Activated CD8-positive, alpha-beta memory T cell treated with anti-CD3 and anti-CD28 coated beads, Interleukin-2, amount 50 U/mL, for 24 hours (primary cell): ENCODE results near the gene UNK.
"Not testable (repeated sequence)": the region's sequence is repeated elsewhere in the genome, so short reads cannot be mapped to it uniquely, and the experiment has no call there.

Experiments
- DNase-seq: peaks from one replicate; pipeline ENCODE4 v3.0.0-alpha.2; 2020; ENCODE audit errors: extremely low read depth

UNK gene

GRCh38 chr17:75754378-75755204 is 30.0 kb upstream of the UNK start:
- no peak for DNase-seq

GRCh38 chr17:75755205-75755901 is 29.3 kb upstream of the UNK start:
- no peak for DNase-seq

- DNase-seq = no peak
Measured at GRCh38 chr17:75755990-75756389, 28.6 kb upstream of the UNK start.

- DNase-seq = no peak
Measured at GRCh38 chr17:75756451-75757085, 28.0 kb upstream of the UNK start.

- DNase-seq = no peak
Measured at GRCh38 chr17:75757086-75757681, 27.4 kb upstream of the UNK start.

- no peak for DNase-seq
Measured at GRCh38 chr17:75758131-75758905, 26.3 kb upstream of the UNK start.

GRCh38 chr17:75759457-75759856 is 25.1 kb upstream of the UNK start:
- no peak for DNase-seq

GRCh38 chr17:75759978-75760640 is 24.5 kb upstream of the UNK start:
- DNase-seq = not testable (repeated sequence)

- no peak for DNase-seq
Measured at GRCh38 chr17:75762513-75763268, 21.9 kb upstream of the UNK start.

- DNase-seq = no peak
Measured at GRCh38 chr17:75763269-75763607, 21.4 kb upstream of the UNK start.

- DNase-seq = no peak
Measured at GRCh38 chr17:75763613-75764416, 20.8 kb upstream of the UNK start.

- DNase-seq = no peak
Measured at GRCh38 chr17:75764417-75764710, 20.2 kb upstream of the UNK start.

- DNase-seq = no peak
Measured at GRCh38 chr17:75764711-75765421, 19.7 kb upstream of the UNK start, which contains the start of gene GALK1. Gene GALK1, minus strand, starts transcription at chr17:75765192. Its CDS starts 56 bp downstream, at chr17:75765136.

GRCh38 chr17:75765981-75766380 is 18.6 kb upstream of the UNK start:
- no peak for DNase-seq

- no peak for DNase-seq
Measured at GRCh38 chr17:75767881-75768280, 16.7 kb upstream of the UNK start.

GRCh38 chr17:75769536-75769935 is 15.1 kb upstream of the UNK start:
- no peak for DNase-seq

- no peak for DNase-seq
Measured at GRCh38 chr17:75771334-75772281, 13.0 kb upstream of the UNK start.
